GM19468 (cell line): Measurements from ENCODE around the gene STRA8.

Experiments
- ATAC-seq: cut with Tn5 transposase; IDR thresholded peaks from one replicate; pipeline ENCODE4 v1.9.1; 2021; ENCODE audit warnings: mild to moderate bottlenecking, moderate library complexity, moderate number of reproducible peaks; ENCODE audit not compliant: unreplicated experiment; ENCODE audit errors: extremely low read depth

STRA8 gene

DNA sequence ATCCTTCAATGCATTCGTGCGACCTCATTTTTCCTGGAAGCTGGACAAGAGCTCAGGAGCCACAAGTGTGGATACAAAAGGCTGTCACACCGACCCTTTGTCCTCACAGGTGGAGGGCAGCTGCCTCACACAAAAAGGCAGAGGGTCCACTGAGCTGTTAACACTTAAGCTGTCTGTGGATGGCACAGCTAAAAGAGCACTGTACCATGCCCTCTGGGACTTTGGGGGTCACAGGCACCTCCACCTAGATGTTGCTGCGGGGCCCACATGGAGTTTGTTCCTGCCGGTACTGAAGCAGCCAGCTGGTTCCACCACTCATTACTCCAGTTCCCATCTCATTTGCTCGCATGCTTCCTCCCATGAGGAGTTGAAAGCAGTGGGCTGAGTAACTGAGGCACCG lies 57.0 kb downstream of the STRA8 start:
- ATAC-seq = no peak

DNA sequence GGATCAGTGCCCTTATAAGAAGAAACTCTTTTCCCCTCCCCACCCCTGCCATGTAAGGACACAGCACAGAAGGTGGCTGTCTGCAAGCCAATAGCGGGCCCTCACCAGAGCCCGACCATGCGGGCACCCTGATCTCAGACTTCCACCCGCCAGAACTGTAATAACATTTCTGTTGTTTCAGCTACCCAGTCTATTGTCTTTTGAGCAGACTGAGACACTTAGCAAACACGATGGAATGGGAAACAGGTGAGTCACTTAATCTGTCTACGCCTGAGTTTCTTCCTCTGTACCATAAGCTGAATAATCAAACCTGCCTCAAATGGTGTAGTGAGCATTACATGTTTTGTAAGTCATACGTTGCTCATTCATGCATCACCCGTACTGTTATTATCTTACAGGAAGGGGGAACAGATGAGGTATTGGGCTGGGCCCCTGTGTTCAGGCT lies 58.2 kb downstream of the STRA8 start:
- no peak for ATAC-seq

DNA sequence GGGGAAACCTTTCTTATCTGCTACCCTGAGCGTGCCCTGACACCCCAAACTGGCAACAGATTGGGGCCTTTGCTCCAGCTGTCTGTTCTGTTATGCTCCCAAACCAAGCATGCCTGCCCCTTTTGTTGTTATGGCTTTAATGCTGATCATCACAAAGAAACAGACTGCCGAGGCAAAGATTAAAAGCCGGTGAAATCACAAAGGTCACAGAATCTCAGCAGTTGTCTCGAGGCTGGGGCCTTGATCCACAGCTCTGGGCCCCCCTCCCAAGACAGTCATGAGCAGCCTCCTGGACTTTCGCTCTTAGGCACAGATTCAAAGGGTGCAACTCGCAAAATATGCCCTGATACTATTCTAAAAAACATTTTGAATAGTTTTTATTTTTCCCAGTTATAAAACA lies 65.6 kb downstream of the STRA8 start:
- ATAC-seq = no peak

DNA sequence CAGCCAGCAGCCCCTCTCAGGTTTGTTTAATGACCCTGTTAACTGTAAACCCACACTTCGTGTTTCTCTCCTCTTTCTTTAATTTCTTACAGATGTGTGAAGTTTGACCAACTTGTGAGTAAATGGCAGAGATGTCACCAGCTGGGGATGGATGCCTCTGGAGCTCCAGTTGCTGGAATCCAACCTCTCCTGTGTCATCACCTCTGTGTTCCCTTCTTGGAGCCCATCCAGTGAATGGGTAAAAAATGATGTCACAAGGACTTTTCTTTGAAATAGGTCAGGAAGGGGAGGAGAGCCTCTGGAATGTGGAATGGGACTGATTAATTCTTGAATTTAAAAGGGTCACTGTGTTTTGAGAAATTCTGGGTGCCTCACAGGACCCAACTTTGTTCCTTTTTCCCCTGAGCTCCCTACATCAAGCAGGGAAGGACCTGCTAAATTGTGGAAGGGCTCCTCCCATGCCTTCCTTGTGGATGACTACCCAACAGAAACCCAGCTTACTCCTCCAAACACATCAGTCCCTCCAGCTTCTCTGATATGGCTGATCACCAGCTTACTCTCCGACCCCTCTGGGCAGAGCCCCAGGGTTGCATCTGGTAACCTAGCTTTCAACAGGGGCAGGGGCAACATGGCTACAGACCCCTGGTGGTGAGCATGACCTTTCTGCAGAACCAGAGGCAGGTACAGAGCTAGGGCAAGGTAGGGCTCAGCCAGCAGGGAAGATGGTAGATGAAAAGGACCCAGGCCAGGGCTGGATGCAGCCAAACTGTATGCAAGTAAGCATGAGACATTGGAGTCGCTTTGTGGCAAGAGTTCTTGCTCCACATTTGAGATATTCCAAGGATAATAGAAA lies 67.5 kb downstream of the STRA8 start:
- ATAC-seq = no peak
